Natural killer cell (primary cell): ENCODE data around the gene KCTD11. TPM values are rescaled to one million over a fixed set of nuclear protein-coding genes. Genes with fewer than 3 reads are reported as not detected.
A peak's percentile ranks its signal among the peaks of the same experiment; 100 is the strongest.

Experiments used
- ATAC-seq, 3 donors: fragments of 150-1000 bp in 2 of 3; fragments of 200-7000 bp in 1 of 3; cut with Tn5 transposase; 1 replicate in 1 of 3; 2 replicates in 2 of 3; pipeline ENCODE4 v1.10.0; 2021; ENCODE audit warnings: mild to moderate bottlenecking in 2 of 3, moderate library complexity in 2 of 3
- DNase-seq, 2 donors: peaks; one replicate each; pipeline versions ENCODE4 v3.0.0 to v3.0.0-alpha.2; 2013 to 2021; ENCODE audit warnings: mixed read lengths in 1 of 2
- H3K27ac ChIP-seq: one replicate; pipeline ENCODE4 v1.5.1; 2013; ENCODE audit warnings: mild to moderate bottlenecking, low read length
- H3K27me3 ChIP-seq: one replicate; pipeline ENCODE4 v1.6.1; 2013; ENCODE audit warnings: low read length; ENCODE audit not compliant: control insufficient read depth, insufficient read depth
- H3K36me3 ChIP-seq: one replicate; pipeline ENCODE4 v1.6.1; 2013; ENCODE audit warnings: low read length; ENCODE audit not compliant: control insufficient read depth, insufficient read depth
- H3K4me1 ChIP-seq: one replicate; pipeline ENCODE4 v1.6.1; 2013; ENCODE audit warnings: low read length; ENCODE audit not compliant: control insufficient read depth, insufficient read depth
- H3K4me3 ChIP-seq: one replicate; pipeline ENCODE4 v1.5.1; 2013; ENCODE audit warnings: low read length
- H3K9me3 ChIP-seq: one replicate; pipeline ENCODE4 v1.6.1; 2013; ENCODE audit warnings: low read length; ENCODE audit not compliant: control insufficient read depth, insufficient read depth
- H3K27ac Mint-ChIP-seq, 2 donors: one replicate each; pipeline ENCODE4 v1.8.0; 2022; ENCODE audit warnings: mild to moderate bottlenecking in 2 of 2, mixed read lengths in 2 of 2, moderate library complexity in 1 of 2
- H3K27me3 Mint-ChIP-seq, 2 donors: one replicate each; pipeline ENCODE4 v1.8.0; 2022; ENCODE audit warnings: low read depth in 2 of 2, mixed read lengths in 2 of 2
- H3K36me3 Mint-ChIP-seq: one replicate; pipeline ENCODE4 v1.8.0; 2022; ENCODE audit warnings: mixed read lengths
- H3K4me1 Mint-ChIP-seq, 2 donors: one replicate each; pipeline ENCODE4 v1.8.0; 2022; ENCODE audit warnings: mixed read lengths in 2 of 2
- H3K4me3 Mint-ChIP-seq: one replicate; pipeline ENCODE4 v1.8.0; 2022; ENCODE audit warnings: mild to moderate bottlenecking, moderate library complexity, mixed read lengths
- H3K9me3 Mint-ChIP-seq, 2 donors: one replicate each; pipeline ENCODE4 v1.8.0; 2022; ENCODE audit warnings: mixed read lengths in 2 of 2
- CTCF ChIP-seq: fragments of 200-600 bp; IDR thresholded peaks from one replicate; pipeline ENCODE4 v1.8.0; 2022; ENCODE audit warnings: antibody characterized with exemption
- WGBS: methylation state at CpG from one replicate; pipeline ENCODE4 v1.1.7; 2013; ENCODE audit warnings: missing lambda C conversion rate; ENCODE audit not compliant: insufficient coverage; 5-methylcytosine and 5-hydroxymethylcytosine counted together
- intact Hi-C: fragments of 100-400 bp; cut with micrococcal nuclease; formaldehyde crosslinking; loops from one replicate; pipeline ENCODE4 v1.14.2; 2022
- total RNA-seq, 4 donors: library from RNA; stranded (reverse); fragments of 120-200 nt in 1 of 4; gene quantifications; one replicate each; pipeline versions ENCODE4 v1.2.3 to v1.2.4, GENCODE V29; 2013 to 2022

KCTD11 gene
- total RNA-seq, 3 donors from 2014 or later (not counting 1 experiment from before 2014, with no cell fraction given): 5.6 to 9.7 (median 8.3) TPM

- TF ChIP-seq CTCF: no peak
- Histone ChIP-seq H3K4me1 (peaks cover 22% of the 10 kb centered on the region), H3K4me3 (no peak within 1 kb of the TSS), H3K27me3 (peaks cover 27% of the 10 kb centered on the region), H3K9me3 (no peaks in the 10 kb centered on the region), H3K27ac (no peak within 1 kb of the TSS), H3K36me3 (no peaks in the 10 kb centered on the region)
- DNase-seq: no peak
- H3K4me3 Mint-ChIP-seq: no peak within 1 kb of the TSS
- H3K27me3 Mint-ChIP-seq: peaks cover 30 to 48% of the 10 kb centered on the region in 2 donors
- H3K9me3 Mint-ChIP-seq: no peaks in the 10 kb centered on the region
- no peak for ATAC-seq
- intact Hi-C loops: no loop called here
- peaks cover 0 to 11% of the 10 kb centered on the region in 2 donors for H3K4me1 Mint-ChIP-seq
- peaks cover 10% of the 10 kb centered on the region for H3K36me3 Mint-ChIP-seq
- no peak within 1 kb of the TSS for H3K27ac Mint-ChIP-seq
- WGBS: 10% methylated on average over 51 of the region's 52 CpGs
These were observed 29.1 kb downstream of the KCTD11 start, which contains the start of gene TNK1 for GRCh38 chr17:7380855-7381683. TSS of gene TNK1 (plus strand) at chr17:7381089. CDS start at chr17:7382927, 1,838 bp downstream.

- 99% methylated on average over 10 of the region's 10 CpGs for WGBS
- no peak for DNase-seq
- peaks cover 22% of the 10 kb centered on the region for H3K4me1 ChIP-seq
- Mint-ChIP-seq H3K36me3 (peaks cover 10% of the 10 kb centered on the region), H3K4me3 (peak overlapping the region; percentile 55), H3K4me1 (peaks cover 0 to 11% of the 10 kb centered on the region in 2 donors), H3K27me3 (peaks cover 30 to 38% of the 10 kb centered on the region in 2 donors), H3K9me3 (no peaks in the 10 kb centered on the region), H3K27ac (no peak overlapping the region)
- H3K27me3 ChIP-seq: peaks cover 27% of the 10 kb centered on the region
- no peak overlapping the region for H3K4me3 ChIP-seq
- ATAC-seq: no peak
- no peaks in the 10 kb centered on the region for H3K36me3 ChIP-seq
- intact Hi-C loops: no loop called here
- H3K27ac ChIP-seq: no peak overlapping the region
- H3K9me3 ChIP-seq: no peaks in the 10 kb centered on the region
- no peak for TF ChIP-seq CTCF
These were observed 30.9 kb downstream of the KCTD11 start for GRCh38 chr17:7382901-7383300.

- Histone ChIP-seq H3K4me3 (no peak overlapping the region), H3K27ac (no peak overlapping the region), H3K27me3 (peaks cover 27% of the 10 kb centered on the region), H3K36me3 (peaks cover 4% of the 10 kb centered on the region), H3K4me1 (peaks cover 22% of the 10 kb centered on the region), H3K9me3 (no peaks in the 10 kb centered on the region)
- 93% methylated on average over 11 of the region's 11 CpGs for WGBS
- no peak for ATAC-seq
- intact Hi-C loops: no loop called here
- H3K4me3 Mint-ChIP-seq: peak overlapping the region; percentile 45
- H3K4me1 Mint-ChIP-seq: peaks cover 0 to 11% of the 10 kb centered on the region in 2 donors
- no peak for DNase-seq
- no peak for TF ChIP-seq CTCF
- no peaks in the 10 kb centered on the region for H3K9me3 Mint-ChIP-seq
- peaks cover 30 to 35% of the 10 kb centered on the region in 2 donors for H3K27me3 Mint-ChIP-seq
- no peak overlapping the region for H3K27ac Mint-ChIP-seq
- H3K36me3 Mint-ChIP-seq: peaks cover 10% of the 10 kb centered on the region
These were observed 31.4 kb downstream of the KCTD11 start for GRCh38 chr17:7383371-7383741.
